D341Med (cell line): ENCODE measurements around the gene AIF1L.
"Not testable (repeated sequence)": the region's sequence is repeated elsewhere in the genome, so short reads cannot be mapped to it uniquely, and the experiment has no call there.

Experiments
- DNase-seq: peaks from one replicate; pipeline ENCODE4 v3.0.0; 2012; ENCODE audit warnings: low spot score

AIF1L gene

GRCh38 chr9:131099102-131099606 lies 2.8 kb downstream of the AIF1L start:
- no peak for DNase-seq

- not testable (repeated sequence) for DNase-seq
These were observed 3.5 kb downstream of the AIF1L start for GRCh38 chr9:131099845-131100244.

GRCh38 chr9:131100445-131100844 lies 4.1 kb downstream of the AIF1L start:
- no peak for DNase-seq

- DNase-seq = no peak
These were observed 5.1 kb downstream of the AIF1L start for GRCh38 chr9:131101207-131101964.

GRCh38 chr9:131103024-131103423 lies 6.7 kb downstream of the AIF1L start:
- no peak for DNase-seq

GRCh38 chr9:131103535-131103934 lies 7.2 kb downstream of the AIF1L start:
- no peak for DNase-seq

GRCh38 chr9:131104016-131104740 lies 7.8 kb downstream of the AIF1L start:
- no peak for DNase-seq

GRCh38 chr9:131105952-131106351 lies 9.6 kb downstream of the AIF1L start:
- no peak for DNase-seq

GRCh38 chr9:131107760-131108159 lies 11.4 kb downstream of the AIF1L start:
- no peak for DNase-seq

GRCh38 chr9:131111186-131111853 lies 15.0 kb downstream of the AIF1L start:
- no peak for DNase-seq

GRCh38 chr9:131111854-131112311 lies 15.6 kb downstream of the AIF1L start:
- no peak for DNase-seq

- no peak for DNase-seq
These were observed 16.2 kb downstream of the AIF1L start for GRCh38 chr9:131112374-131113154.

GRCh38 chr9:131113655-131114054 lies 17.3 kb downstream of the AIF1L start:
- no peak for DNase-seq

- DNase-seq = no peak
These were observed 17.8 kb downstream of the AIF1L start for GRCh38 chr9:131114084-131114535.

- not testable (repeated sequence) for DNase-seq
These were observed 19.0 kb downstream of the AIF1L start for GRCh38 chr9:131115360-131115742.

- DNase-seq = no peak
These were observed 20.2 kb downstream of the AIF1L start for GRCh38 chr9:131116281-131117120.

GRCh38 chr9:131117121-131117761 lies 20.9 kb downstream of the AIF1L start:
- no peak for DNase-seq

GRCh38 chr9:131117762-131118145 lies 21.4 kb downstream of the AIF1L start:
- no peak for DNase-seq

GRCh38 chr9:131119600-131119999 lies 23.3 kb downstream of the AIF1L start:
- DNase-seq = no peak

GRCh38 chr9:131120620-131121228 lies 24.4 kb downstream of the AIF1L start:
- DNase-seq = no peak
